ENCODE results near the gene PLCB1. TPM values are rescaled to one million over a fixed set of nuclear protein-coding genes. Genes with fewer than 3 reads are reported as not detected.

Gene PLCB1
- total RNA-seq, 1 donor from 2014 or later, result 24.4 TPM

GRCh38 chr20:8128291-8129060 lies 3.6 kb upstream of the PLCB1 start:
- DNase-seq (ENCODE audit: extremely low read depth, low read depth, low spot score), result no peak

DNA sequence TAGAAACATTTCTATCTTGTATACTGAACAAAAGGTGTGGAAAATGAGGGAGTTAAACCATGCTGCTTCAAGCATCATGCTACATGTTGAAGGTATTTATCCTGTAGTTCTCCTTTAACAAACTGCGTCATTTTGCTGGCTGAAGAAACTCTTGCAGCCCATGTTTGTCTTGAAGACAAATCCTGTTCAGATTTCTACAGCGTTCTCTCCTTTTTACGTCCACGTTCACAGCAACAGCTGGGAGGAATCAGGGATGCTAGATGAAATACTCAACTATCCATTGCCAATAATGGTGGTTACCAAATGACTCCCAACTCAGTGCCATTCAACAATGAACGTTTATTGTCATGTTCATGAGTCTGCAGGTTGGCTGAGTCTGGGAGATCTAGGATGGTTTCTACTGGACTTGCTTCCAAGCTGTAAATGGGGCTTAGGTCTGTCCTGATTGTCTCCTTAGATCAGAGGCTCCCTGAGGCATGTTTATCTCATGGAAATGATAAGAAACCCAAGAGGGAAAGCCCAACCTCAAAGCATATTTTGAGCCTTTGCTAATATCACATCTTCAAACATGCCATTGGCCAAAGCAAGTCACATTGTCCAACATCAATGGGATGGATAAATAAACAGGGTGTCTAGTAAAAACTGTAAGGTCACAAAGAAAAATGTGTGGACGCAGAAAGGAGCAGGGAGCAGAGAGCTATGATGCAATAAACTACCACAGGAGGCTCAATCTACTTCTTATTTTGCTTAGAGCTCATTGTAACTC lies 2.7 kb upstream of the PLCB1 start:
- no peak for DNase-seq (ENCODE audit: extremely low read depth, low read depth, low spot score)

GRCh38 chr20:8130840-8131526 lies 1.1 kb upstream of the PLCB1 start:
- DNase-seq (ENCODE audit: extremely low read depth, low read depth, low spot score), result no peak

GRCh38 chr20:8132484-8133309 lies 631 bp downstream of the PLCB1 start:
- DNase-seq (ENCODE audit: extremely low read depth, low read depth, low spot score), result no peak

DNA sequence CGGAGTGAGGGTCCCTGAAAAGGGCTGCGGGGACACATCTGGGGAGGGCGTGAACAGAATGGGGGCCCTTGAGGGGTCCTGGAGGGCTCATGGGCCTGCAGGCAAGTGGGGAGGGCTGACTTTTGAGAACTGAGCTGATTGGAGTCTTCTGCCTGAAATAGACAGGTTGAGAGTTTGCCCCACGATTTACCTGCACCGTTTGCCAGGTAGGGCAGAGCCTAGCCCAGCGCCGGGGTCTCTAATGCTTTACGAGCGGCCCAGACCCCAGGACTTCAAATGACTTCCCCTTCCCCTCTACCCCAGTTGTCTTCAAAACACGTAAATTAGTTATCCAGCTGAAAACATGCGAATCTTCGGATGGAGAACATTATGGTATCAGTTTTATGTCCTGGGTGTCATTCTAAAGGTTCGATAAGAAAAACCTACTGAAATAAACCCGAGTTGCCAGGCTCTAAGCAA lies 1.3 kb downstream of the PLCB1 start:
- DNase-seq (ENCODE audit: extremely low read depth, low read depth, low spot score), result no peak

- no peak for DNase-seq (ENCODE audit: extremely low read depth, low read depth, low spot score)
Measured at GRCh38 chr20:8133851-8134451, 1.9 kb downstream of the PLCB1 start.

DNA sequence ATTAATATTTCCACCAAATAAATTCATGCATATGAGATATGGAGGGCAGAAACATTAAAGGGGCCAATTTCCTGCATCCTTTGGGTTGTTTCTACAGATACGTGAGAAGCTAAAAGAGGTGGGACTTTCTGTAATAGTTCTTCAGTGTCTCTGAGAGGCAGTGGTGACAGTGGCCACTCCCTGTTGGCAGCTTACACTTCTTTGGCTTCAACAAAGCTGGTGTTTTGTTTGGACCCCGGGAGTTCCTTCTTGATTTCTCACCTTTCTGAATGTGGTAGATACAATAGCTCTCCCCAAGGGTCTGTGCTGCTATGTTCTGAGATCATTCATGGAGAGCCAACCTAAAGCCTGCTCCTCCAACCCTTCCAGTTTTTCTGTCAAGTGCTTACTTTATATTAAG lies 7.8 kb downstream of the PLCB1 start:
- DNase-seq (ENCODE audit: extremely low read depth, low read depth, low spot score), result no peak

DNA sequence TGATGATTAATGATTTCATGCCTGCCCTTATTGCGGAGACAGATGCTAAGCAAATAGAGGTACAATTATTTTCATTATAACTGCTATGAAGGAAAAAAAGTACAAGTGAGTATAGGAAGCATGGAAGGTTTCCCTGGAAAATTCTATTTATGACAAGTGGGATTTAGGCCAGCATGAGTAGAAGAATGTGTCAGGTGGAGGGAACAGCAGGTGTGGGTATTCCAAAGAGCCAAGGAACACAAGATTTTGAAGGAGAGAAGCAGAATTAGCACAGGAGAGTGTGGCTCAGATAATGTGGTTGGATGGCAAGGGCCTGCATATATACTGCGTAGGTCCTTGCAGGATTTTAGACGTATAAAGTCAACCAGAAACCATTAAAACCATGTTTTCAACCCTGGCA lies 11.4 kb downstream of the PLCB1 start:
- DNase-seq (ENCODE audit: extremely low read depth, low read depth, low spot score), result no peak

- DNase-seq (ENCODE audit: extremely low read depth, low read depth, low spot score), result no peak
Measured at GRCh38 chr20:8144282-8145245, 12.5 kb downstream of the PLCB1 start.

DNA sequence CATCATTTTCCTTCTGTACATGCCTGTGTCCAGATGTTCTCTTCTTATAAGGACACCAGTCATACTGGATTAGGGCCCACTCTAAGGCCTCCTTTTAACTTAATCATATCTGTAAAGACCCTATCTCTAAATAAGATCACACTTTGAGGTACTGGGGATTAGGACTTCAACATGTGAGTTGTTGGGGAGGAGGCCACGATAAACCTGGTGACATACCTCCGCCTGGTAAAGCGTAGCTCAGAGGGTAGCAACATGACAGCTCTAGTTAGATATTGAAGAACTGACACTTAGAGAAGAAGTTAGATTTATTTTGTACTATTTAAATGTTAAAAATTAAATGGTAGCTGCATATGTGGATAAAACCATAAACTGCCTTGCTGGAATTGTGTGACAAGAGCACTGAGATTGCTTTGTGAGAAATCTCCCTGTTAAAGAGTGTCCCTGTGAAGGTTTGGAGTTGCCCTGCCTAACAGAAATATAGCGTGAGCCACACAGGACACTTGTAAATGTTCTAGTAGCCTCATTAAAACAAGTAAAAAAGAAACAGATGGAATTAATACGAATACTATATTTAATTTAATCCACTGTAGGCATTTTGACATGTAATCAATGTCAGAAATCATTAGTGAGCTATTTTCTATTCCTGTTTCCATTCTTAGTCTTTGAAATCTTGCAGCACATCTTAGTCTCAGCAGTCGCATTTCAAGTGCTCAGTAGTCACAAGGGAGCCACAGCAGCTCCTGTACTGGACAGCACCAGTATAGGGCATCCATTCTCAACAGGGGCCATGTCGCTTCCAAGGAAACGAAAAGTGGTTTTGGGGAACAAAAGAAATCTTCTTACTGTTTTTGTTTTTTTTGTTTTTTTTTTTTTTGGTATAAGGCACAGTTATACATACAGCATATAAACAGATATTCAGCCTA lies 13.4 kb downstream of the PLCB1 start:
- DNase-seq (ENCODE audit: extremely low read depth, low read depth, low spot score), result no peak

DNA sequence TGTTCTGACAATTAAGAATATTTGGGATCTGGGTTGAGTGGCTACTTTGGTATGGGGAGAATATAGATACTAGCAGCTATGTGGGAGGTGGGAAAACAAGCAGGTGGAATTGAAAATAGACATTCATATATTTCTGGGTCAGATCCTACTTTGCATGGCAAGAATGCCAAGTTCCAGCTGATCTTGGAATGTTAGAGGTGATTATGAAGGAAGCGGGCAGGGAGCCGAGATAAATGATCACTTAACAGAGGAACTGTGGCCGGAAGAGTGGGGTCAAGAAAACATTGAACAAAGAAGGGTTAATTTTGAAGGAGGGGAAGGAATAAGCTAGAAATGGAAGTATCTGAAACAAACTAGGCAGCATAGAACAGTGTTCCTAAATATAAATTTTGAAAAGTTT lies 15.4 kb downstream of the PLCB1 start:
- DNase-seq (ENCODE audit: extremely low read depth, low read depth, low spot score), result no peak

DNA sequence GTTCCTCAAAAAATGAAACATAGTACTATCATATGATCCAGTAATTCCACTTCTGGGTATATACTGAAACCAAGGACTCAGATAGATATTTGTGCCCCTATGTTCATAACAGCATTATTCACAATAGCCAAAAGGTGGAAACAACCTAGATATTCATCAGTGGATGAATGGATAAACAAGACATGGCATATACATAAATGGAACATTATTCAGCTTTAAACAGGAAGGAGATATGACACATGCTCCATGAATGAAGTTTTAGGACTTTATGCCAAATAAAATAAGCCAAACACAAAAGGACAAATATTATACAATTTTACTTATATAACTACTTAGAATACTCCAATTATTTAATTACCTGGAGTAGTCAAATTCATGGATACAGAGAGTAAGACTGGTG lies 16.4 kb downstream of the PLCB1 start:
- no peak for DNase-seq (ENCODE audit: extremely low read depth, low read depth, low spot score)

- no peak for DNase-seq (ENCODE audit: extremely low read depth, low read depth, low spot score)
Measured at GRCh38 chr20:8150591-8150990, 18.5 kb downstream of the PLCB1 start.

- DNase-seq (ENCODE audit: extremely low read depth, low read depth, low spot score), result no peak
Measured at GRCh38 chr20:8151372-8151771, 19.3 kb downstream of the PLCB1 start.

- no peak for DNase-seq (ENCODE audit: extremely low read depth, low read depth, low spot score)
Measured at GRCh38 chr20:8152183-8152582, 20.1 kb downstream of the PLCB1 start.

DNA sequence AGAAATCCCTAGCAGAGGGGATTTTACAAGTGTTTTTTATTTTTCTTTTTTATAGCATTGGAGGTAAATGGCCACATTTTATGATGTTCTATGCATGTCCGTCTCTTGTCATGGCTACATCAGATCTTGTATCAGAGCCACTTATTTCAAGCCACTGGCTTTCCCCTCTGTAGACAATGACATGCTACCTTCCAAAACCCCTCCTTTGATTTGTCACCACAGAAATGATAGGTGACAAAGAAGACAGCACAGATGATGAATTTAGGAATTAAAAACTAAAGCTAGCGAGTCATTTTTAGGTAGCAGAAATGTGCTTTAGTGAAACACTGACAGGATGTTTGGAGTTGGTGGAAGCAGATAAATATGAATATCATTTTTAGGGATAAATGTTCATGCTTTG lies 20.8 kb downstream of the PLCB1 start:
- no peak for DNase-seq (ENCODE audit: extremely low read depth, low read depth, low spot score)

DNA sequence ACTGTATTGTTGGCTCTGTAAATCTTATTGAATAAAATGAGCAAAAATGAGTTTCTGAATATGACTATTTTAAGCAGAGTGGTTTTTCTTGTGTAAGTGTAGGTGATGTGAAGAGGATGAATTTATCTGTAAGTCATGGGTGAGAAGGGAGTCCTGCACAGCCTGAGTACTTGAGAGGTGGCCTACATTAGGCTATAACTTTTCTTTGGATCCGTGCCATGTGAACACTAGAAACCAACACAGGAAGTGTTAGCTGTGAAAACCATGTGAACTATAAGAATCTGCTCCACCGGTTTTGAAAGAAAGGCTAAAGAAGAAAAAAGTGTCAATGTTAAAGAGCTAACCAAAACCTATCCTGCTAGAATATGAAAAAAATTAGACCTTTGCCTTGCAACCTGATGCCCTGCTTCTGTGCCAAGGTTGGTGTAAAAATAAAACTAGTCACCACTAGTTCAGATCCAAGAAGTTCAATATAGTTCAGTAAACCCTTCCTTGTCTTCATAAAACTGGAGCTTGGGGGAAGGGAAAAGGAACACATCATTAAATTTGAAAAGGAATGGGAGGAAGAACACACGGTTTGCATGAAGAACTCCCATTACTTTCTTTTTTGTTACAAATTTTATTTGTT lies 21.3 kb downstream of the PLCB1 start:
- no peak for DNase-seq (ENCODE audit: extremely low read depth, low read depth, low spot score)

DNA sequence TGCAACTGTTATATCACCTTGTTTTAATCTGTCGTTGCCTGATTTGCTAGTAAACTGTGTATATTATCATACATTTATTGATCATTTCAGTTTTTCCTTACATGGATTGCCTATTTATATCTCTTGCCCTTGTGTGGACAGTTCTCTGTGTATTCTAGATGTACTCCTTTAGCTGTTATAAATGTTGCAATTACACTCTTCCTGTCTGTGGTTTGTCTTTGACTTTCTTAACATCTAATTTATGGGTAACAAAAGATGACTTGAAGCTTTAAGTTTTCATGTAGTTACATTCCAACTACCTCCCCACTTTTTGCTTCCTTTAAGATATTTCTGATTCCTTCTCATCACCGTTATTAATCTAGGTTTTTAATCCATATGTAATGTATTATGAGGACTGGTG lies 22.6 kb downstream of the PLCB1 start:
- DNase-seq (ENCODE audit: extremely low read depth, low read depth, low spot score), result no peak

Measured in glomerular endothelial cell (primary cell).